H9 (cell line): ENCODE measurements around the gene KDM2B. TPM values are rescaled to one million over a fixed set of nuclear protein-coding genes. Genes with fewer than 3 reads are reported as not detected.

ENCODE experiments used
- DNase-seq: peaks from one replicate; pipeline ENCODE4 v3.0.0-alpha.2; 2017
- H2AFZ ChIP-seq: one replicate; pipeline ENCODE4 v1.6.1; 2013; ENCODE audit warnings: mild to moderate bottlenecking, low read length, control low read depth, moderate library complexity
- H2AK5ac ChIP-seq: 2 replicates; pipeline ENCODE4 v1.6.1; 2013; ENCODE audit warnings: low read length, control low read depth, mixed read lengths; ENCODE audit not compliant: insufficient read length
- H2BK120ac ChIP-seq: one replicate; pipeline ENCODE4 v1.6.1; 2013; ENCODE audit warnings: low read depth, mild to moderate bottlenecking, low read length, control low read depth, inconsistent platforms; ENCODE audit not compliant: poor library complexity, severe bottlenecking
- H2BK12ac ChIP-seq: 2 replicates; pipeline ENCODE4 v1.6.1; 2013; ENCODE audit warnings: low read length, control low read depth, mixed read lengths, low read depth; ENCODE audit not compliant: insufficient read length
- H2BK15ac ChIP-seq: 2 replicates; pipeline ENCODE4 v1.6.1; 2013; ENCODE audit warnings: low read depth, low read length, control low read depth
- H2BK20ac ChIP-seq: one replicate; pipeline ENCODE4 v1.6.1; 2013; ENCODE audit warnings: low read depth, mild to moderate bottlenecking, low read length, control low read depth, inconsistent platforms; ENCODE audit not compliant: poor library complexity, severe bottlenecking
- H2BK5ac ChIP-seq: 2 replicates; pipeline ENCODE4 v1.6.1; 2013; ENCODE audit warnings: low read length, control low read depth, mixed read lengths; ENCODE audit not compliant: insufficient read length
- H3K14ac ChIP-seq: 2 replicates; pipeline ENCODE4 v1.6.1; 2013; ENCODE audit warnings: low read length, control low read depth; ENCODE audit not compliant: insufficient read depth
- H3K18ac ChIP-seq: 2 replicates; pipeline ENCODE4 v1.6.1; 2013; ENCODE audit warnings: low read depth, mild to moderate bottlenecking, mixed read lengths, low read length, control low read depth; ENCODE audit not compliant: insufficient read length
- H3K23ac ChIP-seq: 2 replicates; pipeline ENCODE4 v1.6.1; 2013; ENCODE audit warnings: low read length, control low read depth, mixed read lengths, low read depth; ENCODE audit not compliant: insufficient read length
- H3K23me2 ChIP-seq: 2 replicates; pipeline ENCODE4 v1.6.1; 2013; ENCODE audit warnings: low read depth, mild to moderate bottlenecking, mixed read lengths, low read length, control low read depth; ENCODE audit not compliant: insufficient read length, poor library complexity, severe bottlenecking
- H3K27ac ChIP-seq: 2 replicates; pipeline ENCODE4 v1.5.1; 2013; ENCODE audit warnings: low read length, control low read depth, mixed read lengths, low read depth; ENCODE audit not compliant: insufficient read length
- H3K27me3 ChIP-seq: 2 replicates; pipeline ENCODE4 v1.6.1; 2013; ENCODE audit warnings: low read length, control low read depth, inconsistent platforms; ENCODE audit not compliant: insufficient read depth
- H3K4ac ChIP-seq: 2 replicates; pipeline ENCODE4 v1.6.1; 2013; ENCODE audit warnings: low read depth, mild to moderate bottlenecking, control low read depth, inconsistent platforms, low read length, moderate library complexity
- H3K4me1 ChIP-seq: 2 replicates; pipeline ENCODE4 v1.6.1; 2013; ENCODE audit warnings: low read length, control low read depth, inconsistent platforms; ENCODE audit not compliant: insufficient read depth
- H3K4me2 ChIP-seq: 2 replicates; pipeline ENCODE4 v1.6.1; 2013; ENCODE audit warnings: low read length, control low read depth, mixed read lengths; ENCODE audit not compliant: insufficient read length, insufficient read depth
- H3K56ac ChIP-seq: 2 replicates; pipeline ENCODE4 v1.6.1; 2013; ENCODE audit warnings: low read depth, mild to moderate bottlenecking, mixed read lengths, low read length, control low read depth; ENCODE audit not compliant: insufficient read length
- H3K79me1 ChIP-seq: 2 replicates; pipeline ENCODE4 v1.6.1; 2013; ENCODE audit warnings: low read depth, mild to moderate bottlenecking, moderate library complexity, low read length, control low read depth, inconsistent platforms; ENCODE audit not compliant: insufficient read depth, poor library complexity, severe bottlenecking
- H3K79me2 ChIP-seq: 2 replicates; pipeline ENCODE4 v1.6.1; 2013; ENCODE audit warnings: low read length, control low read depth, inconsistent platforms; ENCODE audit not compliant: insufficient read depth
- H3K9ac ChIP-seq: 2 replicates; pipeline ENCODE4 v1.6.1; 2013; ENCODE audit warnings: low read length, control low read depth, mixed read lengths; ENCODE audit not compliant: insufficient read length; ENCODE audit errors: extremely low read depth
- H3K9me3 ChIP-seq: one replicate; pipeline ENCODE4 v1.6.1; 2013; ENCODE audit warnings: low read depth, low read length, inconsistent platforms; ENCODE audit not compliant: control insufficient read depth
- H3T11ph ChIP-seq: one replicate; pipeline ENCODE4 v1.6.1; 2013; ENCODE audit warnings: mild to moderate bottlenecking, low read length, control low read depth, inconsistent platforms
- H4K20me1 ChIP-seq: one replicate; pipeline ENCODE4 v1.6.1; 2013; ENCODE audit not compliant: control insufficient read depth, insufficient read length, insufficient read depth
- H4K5ac ChIP-seq: 2 replicates; pipeline ENCODE4 v1.6.1; 2013; ENCODE audit warnings: low read depth, mild to moderate bottlenecking, mixed read lengths, low read length, control low read depth; ENCODE audit not compliant: insufficient read length
- H4K8ac ChIP-seq: replicated peaks from 2 replicates; pipeline ENCODE4 v1.6.1; 2013; ENCODE audit warnings: low read length, control low read depth, mixed read lengths, low read depth; ENCODE audit not compliant: insufficient read length
- H4K91ac ChIP-seq: 2 replicates; pipeline ENCODE4 v1.6.1; 2013; ENCODE audit warnings: low read depth, mild to moderate bottlenecking, moderate library complexity, mixed read lengths, low read length, control low read depth; ENCODE audit not compliant: insufficient read length
- H3K27ac Mint-ChIP-seq, 3 experiments: 2 replicates in 2 of 3; 3 replicates in 1 of 3; pipeline ENCODE4 v1.8.0; 2020 to 2021; ENCODE audit warnings: mixed read lengths in 3 of 3, mild to moderate bottlenecking in 1 of 3, moderate library complexity in 1 of 3
- H3K27me3 Mint-ChIP-seq: 2 replicates; pipeline ENCODE4 v1.8.0; 2021; ENCODE audit warnings: low read depth, mild to moderate bottlenecking, moderate library complexity, mixed read lengths
- H3K36me3 Mint-ChIP-seq, 3 experiments: 2 replicates in 2 of 3; 3 replicates in 1 of 3; pipeline ENCODE4 v1.8.0; 2020 to 2021; ENCODE audit warnings: low read depth in 3 of 3, mixed read lengths in 3 of 3; ENCODE audit not compliant: insufficient read depth in 1 of 3
- H3K4me1 Mint-ChIP-seq, 2 experiments: 2 replicates each; pipeline ENCODE4 v1.8.0; 2020; ENCODE audit warnings: mixed read lengths in 2 of 2
- H3K4me3 Mint-ChIP-seq, 2 experiments: 2 replicates in 1 of 2; 3 replicates in 1 of 2; pipeline ENCODE4 v1.8.0; 2020 to 2021; ENCODE audit warnings: mild to moderate bottlenecking in 2 of 2, mixed read lengths in 2 of 2, moderate library complexity in 1 of 2
- H3K9me3 Mint-ChIP-seq, 2 experiments: 2 replicates in 1 of 2; 3 replicates in 1 of 2; pipeline ENCODE4 v1.8.0; 2020; ENCODE audit warnings: mild to moderate bottlenecking in 2 of 2, mixed read lengths in 2 of 2, moderate library complexity in 1 of 2
- CTCF ChIP-seq: fragments of 200-600 bp; sonication (generic); conservative IDR thresholded peaks from 3 replicates; pipeline ENCODE4 v1.8.0; 2021; ENCODE audit warnings: antibody characterized with exemption, mild to moderate bottlenecking
- WGBS: extraction: QIAGEN DNeasy Blood & Tissue Kit; methylation state at CpG from one replicate; pipeline ENCODE4 v1.1.7; 2013; ENCODE audit warnings: missing lambda C conversion rate, low lambda C conversion rate, mixed read lengths; ENCODE audit not compliant: insufficient read length; ENCODE audit errors: extremely low coverage; 5-methylcytosine and 5-hydroxymethylcytosine counted together
- total RNA-seq: library from RNA; stranded (reverse); gene quantifications from 2 replicates; pipeline ENCODE4 v1.2.1, GENCODE V29; 2021

The KDM2B gene
- total RNA-seq, 1 experiment from 2014 or later = 143 TPM

GRCh38 chr12:121574025-121574424, 6.8 kb downstream of the KDM2B start:
- Histone ChIP-seq H3K23me2 (peaks cover 19% of the 10 kb centered on the region), H3K79me1 (no peaks in the 10 kb centered on the region), H3K4me1 (peaks cover 6% of the 10 kb centered on the region; the same call in 1 of the 2 replicates), H3K23ac (no peak overlapping the region), H2BK5ac (no peak overlapping the region), H2BK20ac (no peak overlapping the region), H3K79me2 (peaks cover 10% of the 10 kb centered on the region; the same call in 1 of the 2 replicates), H2AK5ac (no peak overlapping the region), H2AFZ (no peak overlapping the region), H3K56ac (no peak overlapping the region), H3K9ac (no peak overlapping the region), H4K91ac (no peak overlapping the region), H3K27me3 (no peaks in the 10 kb centered on the region), H3T11ph (no peak overlapping the region), H3K18ac (no peak overlapping the region), H2BK15ac (no peak overlapping the region), H4K8ac (no peak overlapping the region), H3K9me3 (no peaks in the 10 kb centered on the region), H3K27ac (no peak overlapping the region), H3K4me2 (no peak overlapping the region), H4K20me1 (no peaks in the 10 kb centered on the region), H4K5ac (no peak overlapping the region), H2BK12ac (no peak overlapping the region), H2BK120ac (no peak overlapping the region), H3K4ac (no peak overlapping the region), H3K14ac (no peak overlapping the region)
- peak overlapping the region; percentile 46 to 85 (median 67); a peak in 6 of 7 replicates for H3K27ac Mint-ChIP-seq
- H3K4me3 Mint-ChIP-seq = peak overlapping the region in 1 of 2 experiments; percentile 56; a peak in 2 of 5 replicates
- no peak for TF ChIP-seq CTCF
- H3K36me3 Mint-ChIP-seq = peaks cover 46 to 71% (median 58%) of the 10 kb centered on the region in 3 experiments
- WGBS = no CpG with 5 or more reads among the region's 11 CpGs
- no peak for DNase-seq
- no peaks in the 10 kb centered on the region for H3K27me3 Mint-ChIP-seq
- H3K4me1 Mint-ChIP-seq = peaks cover 30 to 42% of the 10 kb centered on the region in 2 experiments
- no peaks in the 10 kb centered on the region for H3K9me3 Mint-ChIP-seq
